HG03354 (cell line): ENCODE data around the gene CLTCL1.

Experiments
- ATAC-seq: cut with Tn5 transposase; IDR thresholded peaks from one replicate; pipeline ENCODE4 v1.9.1; 2021; ENCODE audit warnings: mild to moderate bottlenecking; ENCODE audit not compliant: unreplicated experiment, poor library complexity, severe bottlenecking

CLTCL1 gene

GRCh38 chr22:19180234-19180633, 111.3 kb downstream of the CLTCL1 start:
- no peak for ATAC-seq

DNA sequence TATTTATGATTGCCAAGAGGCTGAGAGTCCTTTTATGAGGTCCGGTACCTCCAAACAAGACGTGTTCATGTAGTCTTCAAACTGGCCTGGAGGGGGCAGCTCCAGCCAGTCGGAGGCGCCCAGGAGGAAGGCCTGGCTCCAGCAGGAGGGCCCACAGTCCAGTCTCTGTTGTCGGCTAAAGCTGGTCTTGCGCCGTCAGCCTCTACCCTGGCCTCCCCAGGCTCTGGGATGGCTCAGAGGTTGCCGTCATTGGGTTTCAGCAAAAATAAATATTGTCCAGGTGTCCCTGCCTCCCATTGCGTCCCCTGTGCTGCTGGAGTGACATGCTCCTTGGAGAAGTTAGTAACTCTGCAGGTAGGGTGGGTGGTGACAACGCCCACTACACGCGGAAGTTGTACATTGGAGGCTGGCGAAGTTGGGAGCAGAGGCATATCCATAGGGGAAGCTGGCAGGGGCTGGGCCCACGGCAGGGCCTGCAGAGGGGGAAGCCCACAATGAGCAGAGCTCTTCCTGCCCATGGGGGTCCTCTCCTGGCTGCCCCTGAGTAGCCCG, 111.9 kb downstream of the CLTCL1 start:
- peak; percentile 55 for ATAC-seq

DNA sequence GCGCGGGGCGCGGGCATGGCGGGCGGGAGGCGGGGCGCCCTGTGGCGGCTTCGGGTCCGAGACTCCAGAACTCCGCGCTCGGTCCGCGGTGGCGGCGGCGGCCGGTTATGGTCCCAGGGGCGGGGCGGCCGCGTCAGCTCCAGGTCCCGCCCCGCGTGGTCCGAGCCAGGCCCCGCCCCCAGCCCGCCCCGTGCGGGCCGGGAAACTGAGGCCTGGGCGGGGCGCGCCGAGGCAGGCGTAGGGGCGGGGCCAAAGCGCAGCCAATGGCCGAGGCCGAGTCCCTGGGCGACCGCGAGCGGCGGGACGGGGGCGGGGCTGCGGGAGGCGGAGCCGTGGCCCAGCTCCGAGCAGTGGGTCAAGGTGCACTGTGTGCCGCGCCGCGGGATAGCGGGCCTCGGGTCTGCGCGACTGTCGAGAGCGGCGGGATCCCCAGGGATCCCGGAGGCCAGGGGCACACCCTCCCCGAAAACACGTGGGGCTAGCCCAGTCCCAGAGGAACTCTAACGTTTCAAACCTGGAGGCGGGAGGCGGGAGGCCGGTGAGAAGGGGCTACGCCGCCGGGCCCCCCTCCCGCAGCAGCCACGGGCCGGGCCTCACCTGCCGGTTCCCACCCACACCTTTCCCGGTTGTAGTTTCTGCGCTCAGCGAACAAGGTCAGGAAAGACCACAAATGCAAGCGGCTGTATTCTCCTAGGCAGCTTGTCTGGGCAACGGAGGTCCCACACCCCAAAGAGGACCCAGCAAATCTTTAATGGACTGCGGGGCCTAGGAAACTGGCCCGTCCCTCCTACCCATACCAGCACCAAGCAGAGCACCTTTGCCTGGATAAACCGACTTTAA, 112.6 kb downstream of the CLTCL1 start, which contains the start of gene SLC25A1:
Gene SLC25A1, minus strand, starts transcription at position 80 of the 840 bp plus-strand sequence. Its CDS starts 63 bp downstream, at position 17.
- ATAC-seq, result peak; percentile 69

GRCh38 chr22:19178065-19178656, 113.4 kb downstream of the CLTCL1 start:
- peak; percentile 41 for ATAC-seq

DNA sequence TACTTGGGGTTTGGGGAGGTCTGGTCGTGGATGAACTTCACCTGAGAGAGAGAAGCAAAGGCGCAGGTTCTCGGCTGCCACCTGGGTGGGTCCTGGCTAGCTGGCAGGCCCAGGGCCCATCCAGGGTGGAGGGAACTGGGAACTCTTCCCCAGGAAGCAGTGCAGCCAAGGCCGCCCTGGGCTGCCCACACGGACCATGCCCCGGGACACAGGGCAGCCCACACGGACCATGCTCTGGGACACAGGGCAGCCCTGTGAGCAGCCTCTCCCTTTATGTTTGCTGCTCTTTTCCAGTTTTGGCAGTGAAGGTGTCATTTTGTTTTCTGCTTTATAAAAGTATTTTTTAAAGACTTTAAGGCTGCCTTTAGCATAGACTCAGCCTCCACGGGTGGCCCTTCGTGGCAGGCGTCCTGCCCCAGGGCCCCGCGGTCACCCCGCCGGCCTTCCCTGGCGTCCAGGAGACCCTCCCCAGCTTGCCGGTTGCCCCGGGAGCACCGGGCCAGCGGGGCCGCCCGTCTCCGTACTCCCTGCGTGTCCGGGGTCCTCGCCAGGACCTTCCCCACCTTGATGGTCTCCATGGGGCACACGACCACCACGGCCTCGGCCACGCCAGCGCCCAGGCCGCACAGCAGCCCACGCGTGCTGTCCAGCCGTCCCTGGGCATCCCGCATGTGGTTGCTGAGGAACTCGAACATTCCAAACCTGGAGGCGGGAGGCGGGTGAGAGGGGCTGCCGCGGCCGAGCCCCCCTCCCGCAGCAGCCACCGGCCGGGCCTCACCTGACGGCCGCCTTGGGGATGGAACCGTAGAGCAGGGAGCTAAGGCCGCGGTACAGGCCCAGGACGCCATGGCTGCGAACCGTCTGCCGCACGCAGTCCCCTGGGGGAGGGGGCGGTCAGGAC, 114.1 kb downstream of the CLTCL1 start:
- ATAC-seq, result no peak

GRCh38 chr22:19176732-19177131, 114.8 kb downstream of the CLTCL1 start:
- ATAC-seq, result no peak

GRCh38 chr22:19176175-19176643, 115.3 kb downstream of the CLTCL1 start:
- no peak for ATAC-seq

GRCh38 chr22:19175602-19176174, 115.8 kb downstream of the CLTCL1 start:
- no peak for ATAC-seq

- ATAC-seq, result no peak
These were observed 116.4 kb downstream of the CLTCL1 start for GRCh38 chr22:19175026-19175601.

- no peak for ATAC-seq
These were observed 117.2 kb downstream of the CLTCL1 start for GRCh38 chr22:19174106-19175025.

DNA sequence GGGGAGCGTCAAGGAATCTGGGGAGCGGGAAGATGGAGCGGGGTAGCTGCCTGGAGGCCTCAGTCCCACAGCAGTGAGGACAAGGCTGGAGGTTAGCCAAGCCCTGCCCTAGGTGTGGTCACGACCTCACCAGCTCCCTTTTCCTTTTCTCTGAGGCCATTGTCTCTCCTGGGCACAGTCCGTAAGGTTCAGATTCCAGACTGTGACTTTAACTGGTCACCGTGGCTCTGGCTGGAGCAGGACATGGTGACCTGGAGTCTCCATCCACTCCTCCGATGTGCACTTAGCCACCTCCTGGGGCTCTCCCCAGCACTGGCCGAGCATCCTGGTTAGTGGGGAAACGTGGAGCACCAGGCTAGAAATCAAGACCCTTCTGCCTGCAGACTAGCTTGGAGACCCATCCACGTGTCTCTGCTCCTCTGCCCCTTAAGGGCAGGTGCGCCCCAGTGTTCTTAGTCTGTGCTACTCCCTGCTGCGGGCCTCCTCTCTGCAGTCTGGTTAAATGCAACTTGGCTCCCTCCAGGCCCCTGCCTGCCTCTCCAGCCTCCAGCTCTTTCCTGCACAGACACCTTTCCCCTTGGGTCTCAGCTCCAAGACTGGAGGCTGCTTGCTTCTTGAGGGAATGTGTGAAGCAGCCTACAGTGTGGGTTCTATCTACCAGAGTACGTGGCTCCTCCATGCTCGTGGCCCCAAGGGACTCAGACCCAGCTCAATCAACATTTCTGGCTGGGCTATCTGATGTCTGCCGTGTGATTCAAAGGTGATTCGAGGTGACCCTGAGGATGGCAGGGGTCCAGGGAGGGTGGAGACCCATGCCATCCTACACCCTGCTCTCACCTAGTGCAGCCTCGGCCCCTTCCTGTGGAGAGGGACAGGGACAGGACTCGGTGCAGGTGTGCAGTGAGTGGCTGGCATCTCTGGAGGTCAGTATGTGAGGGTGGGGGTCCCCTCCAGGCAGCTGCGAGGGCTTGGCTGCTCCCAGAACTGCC, 118.2 kb downstream of the CLTCL1 start:
- no peak for ATAC-seq

- no peak for ATAC-seq
These were observed 119.1 kb downstream of the CLTCL1 start for GRCh38 chr22:19172213-19173046.

- ATAC-seq, result no peak
These were observed 121.6 kb downstream of the CLTCL1 start for GRCh38 chr22:19169947-19170318.

DNA sequence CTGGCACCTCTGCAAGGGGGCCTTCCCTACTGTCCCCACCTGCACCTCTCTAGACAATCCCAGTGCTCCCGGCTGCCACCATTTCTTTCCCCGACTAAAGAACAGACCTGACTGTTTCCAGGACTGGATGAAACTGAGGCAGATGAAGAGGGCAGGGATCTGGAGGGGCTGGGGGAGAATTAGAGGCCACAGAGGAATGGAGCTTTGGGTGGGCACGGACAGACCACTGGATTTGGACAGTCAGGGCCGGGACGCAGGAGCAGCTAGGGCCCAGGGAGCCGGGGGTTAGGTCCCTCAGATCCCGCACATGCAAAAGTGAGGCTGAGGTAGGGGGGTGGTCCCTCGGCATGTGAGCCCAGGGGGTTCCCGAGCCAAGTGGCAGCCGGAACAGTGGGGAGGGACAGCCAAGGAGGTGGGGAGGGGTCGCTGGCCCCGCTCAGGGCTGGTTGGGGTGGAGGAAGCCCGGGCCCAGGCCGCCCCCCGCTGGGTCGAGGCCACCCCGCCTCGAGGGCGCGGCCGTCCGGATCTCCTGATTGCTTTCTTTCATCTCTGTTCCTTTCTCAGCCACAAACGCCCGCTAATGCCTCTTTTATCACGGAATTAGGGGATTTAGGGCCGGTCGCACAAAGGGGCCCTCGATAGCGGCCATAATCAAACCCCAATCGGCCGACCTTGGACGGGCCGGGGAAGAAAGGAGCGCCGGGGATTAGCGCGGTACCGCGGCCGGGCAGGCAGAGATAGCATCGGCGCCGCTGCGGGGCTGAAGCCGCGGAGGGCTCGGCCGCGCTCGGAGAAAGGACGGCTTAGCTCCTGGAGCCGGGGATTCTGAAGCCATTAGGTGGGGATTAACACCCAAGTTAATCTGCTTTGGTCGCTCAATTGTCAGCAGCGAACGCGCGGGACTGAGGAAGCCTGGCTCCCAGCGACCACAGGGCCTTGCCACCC, 122.2 kb downstream of the CLTCL1 start:
- ATAC-seq, result no peak
